Neutrophil (primary cell): ENCODE data around the gene HAS3.
"Not testable (repeated sequence)": the region's sequence is repeated elsewhere in the genome, so short reads cannot be mapped to it uniquely, and the experiment has no call there.

Experiments
- H3K27ac ChIP-seq: fragments of 200-600 bp; sonication (generic); 2 replicates; pipeline ENCODE4 v1.5.1; 2016; ENCODE audit warnings: mild to moderate bottlenecking, moderate library complexity
- H3K27me3 ChIP-seq: fragments of 200-600 bp; sonication (generic); 2 replicates; pipeline ENCODE4 v1.6.0; 2016; ENCODE audit warnings: mild to moderate bottlenecking
- H3K36me3 ChIP-seq: fragments of 200-600 bp; sonication (generic); 2 replicates; pipeline ENCODE4 v1.5.1; 2017
- H3K4me1 ChIP-seq, 2 experiments: fragments of 200-600 bp in 1 of 2; sonication (generic) in 1 of 2; 1 replicate in 1 of 2; 2 replicates in 1 of 2; pipeline versions ENCODE4 v1.5.1 to v1.6.1; 2013 to 2016; ENCODE audit warnings: low read depth in 1 of 2, low read length in 1 of 2, mild to moderate bottlenecking in 1 of 2, moderate library complexity in 1 of 2; ENCODE audit not compliant: control insufficient read depth in 1 of 2, insufficient read depth in 1 of 2
- H3K4me3 ChIP-seq, 2 experiments: fragments of 200-600 bp in 1 of 2; sonication (generic) in 1 of 2; 1 replicate in 1 of 2; 2 replicates in 1 of 2; pipeline ENCODE4 v1.5.1; 2013 to 2016; ENCODE audit warnings: low read depth in 1 of 2, low read length in 1 of 2, mild to moderate bottlenecking in 1 of 2, moderate library complexity in 1 of 2
- H3K9me3 ChIP-seq: fragments of 200-600 bp; sonication (generic); 2 replicates; pipeline ENCODE4 v1.5.1; 2016
- CTCF ChIP-seq: fragments of 200-600 bp; sonication (generic); IDR thresholded peaks from 2 replicates; pipeline ENCODE4 v1.5.1; 2016; ENCODE audit warnings: antibody characterized with exemption

Gene HAS3

GRCh38 chr16:69126221-69126620 is 20.8 kb downstream of the HAS3 start:
- H3K36me3 ChIP-seq: peaks cover under 1% of the 10 kb centered on the region
- peaks cover 5 to 6% of the 10 kb centered on the region in 2 experiments for H3K4me1 ChIP-seq
- no peak overlapping the region for H3K27ac ChIP-seq
- no peak overlapping the region for H3K4me3 ChIP-seq
- no peaks in the 10 kb centered on the region for H3K27me3 ChIP-seq
- no peak for TF ChIP-seq CTCF
- no peaks in the 10 kb centered on the region for H3K9me3 ChIP-seq

DNA sequence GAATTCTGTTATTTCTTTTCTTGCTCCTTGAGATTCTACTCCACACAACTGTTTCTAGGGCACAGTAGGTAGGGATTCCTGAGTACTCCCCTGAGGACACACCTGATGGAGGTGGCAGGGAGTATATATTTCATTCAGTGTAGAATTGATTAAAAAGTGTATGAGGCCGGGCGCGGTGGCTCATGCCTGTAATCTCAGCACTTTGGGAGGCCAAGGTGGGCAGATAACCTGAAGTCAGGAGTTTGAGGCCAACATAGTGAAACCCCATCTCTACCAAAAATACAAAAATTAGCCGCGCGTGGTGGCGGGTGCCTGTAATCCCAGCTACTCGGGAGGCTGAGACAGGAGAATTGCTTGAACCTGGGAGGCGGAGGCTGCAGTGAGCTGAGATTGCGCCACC is 21.3 kb downstream of the HAS3 start:
- not testable (repeated sequence) for H3K36me3 ChIP-seq, H3K27me3 ChIP-seq, H3K4me3 ChIP-seq, H3K9me3 ChIP-seq, H3K27ac ChIP-seq
- H3K4me1 ChIP-seq: peaks cover 8 to 12% of the 10 kb centered on the region in 2 experiments

- H3K4me1 ChIP-seq: peaks cover 14 to 18% of the 10 kb centered on the region in 2 experiments
- no peak overlapping the region for H3K4me3 ChIP-seq
- H3K27ac ChIP-seq: no peak overlapping the region
- H3K36me3 ChIP-seq: no peaks in the 10 kb centered on the region
- no peaks in the 10 kb centered on the region for H3K9me3 ChIP-seq
- no peak for TF ChIP-seq CTCF
- no peaks in the 10 kb centered on the region for H3K27me3 ChIP-seq
These were observed 22.6 kb downstream of the HAS3 start for GRCh38 chr16:69127966-69128510.

DNA sequence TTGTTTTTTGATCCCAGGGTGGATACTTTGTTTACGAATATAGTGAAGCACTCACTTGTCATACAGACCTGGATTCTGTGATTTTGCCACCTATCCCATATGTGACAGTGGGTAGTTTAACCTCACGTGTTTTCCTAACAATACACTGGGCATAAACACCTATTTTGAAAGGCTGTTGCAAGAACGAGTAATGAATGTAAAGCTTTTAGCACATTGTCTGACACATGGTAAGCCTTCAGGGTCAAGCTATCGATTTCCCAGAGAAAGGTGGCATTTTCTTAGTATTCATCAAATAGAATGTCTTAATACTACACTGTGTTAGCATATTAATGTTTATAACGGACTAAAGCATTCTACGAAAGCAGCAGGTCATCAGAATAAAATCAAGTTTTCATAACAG is 25.0 kb downstream of the HAS3 start:
- H3K9me3 ChIP-seq: no peaks in the 10 kb centered on the region
- H3K36me3 ChIP-seq: no peaks in the 10 kb centered on the region
- no peak for TF ChIP-seq CTCF
- no peak overlapping the region for H3K4me3 ChIP-seq
- no peaks in the 10 kb centered on the region for H3K27me3 ChIP-seq
- H3K27ac ChIP-seq: peak overlapping the region; percentile 92
- peaks cover 17 to 20% of the 10 kb centered on the region in 2 experiments for H3K4me1 ChIP-seq

- Histone ChIP-seq H3K9me3 (no peaks in the 10 kb centered on the region), H3K4me1 (peaks cover 17 to 20% of the 10 kb centered on the region in 2 experiments), H3K4me3 (peak overlapping the region; percentile 85 to 88), H3K27ac (peak overlapping the region; percentile 92), H3K27me3 (no peaks in the 10 kb centered on the region), H3K36me3 (no peaks in the 10 kb centered on the region)
- no peak for TF ChIP-seq CTCF
These were observed 25.9 kb downstream of the HAS3 start for GRCh38 chr16:69131167-69131838.

- Histone ChIP-seq H3K27ac (peak overlapping the region; percentile 92), H3K27me3 (no peaks in the 10 kb centered on the region), H3K9me3 (no peaks in the 10 kb centered on the region), H3K4me1 (peaks cover 17 to 20% of the 10 kb centered on the region in 2 experiments), H3K4me3 (peak overlapping the region; percentile 85 to 88), H3K36me3 (no peaks in the 10 kb centered on the region)
- TF ChIP-seq CTCF: no peak
These were observed 26.5 kb downstream of the HAS3 start for GRCh38 chr16:69131839-69132423.
